Upper lobe of right lung (tissue), 1 donor: ENCODE measurements around the gene CEMP1. TPM values are rescaled to one million over a fixed set of nuclear protein-coding genes. Genes with fewer than 3 reads are reported as not detected.
A peak's percentile ranks its signal among the peaks of the same experiment; 100 is the strongest.
"Not testable (repeated sequence)": the region's sequence is repeated elsewhere in the genome, so short reads cannot be mapped to it uniquely, and the experiment has no call there.

ENCODE experiments used
- ATAC-seq: fragments of 200-7000 bp; cut with Tn5 transposase; one replicate; pipeline ENCODE4 v1.9.1; 2020; ENCODE audit warnings: mild to moderate bottlenecking, moderate library complexity
- DNase-seq: peaks from one replicate; pipeline ENCODE4 v3.0.0-alpha.2; 2020
- H3K27ac ChIP-seq: fragments of 200-600 bp; one replicate; pipeline ENCODE4 v1.8.0; 2022
- H3K27me3 ChIP-seq: fragments of 200-600 bp; one replicate; pipeline ENCODE4 v1.8.0; 2022; ENCODE audit warnings: mild to moderate bottlenecking
- H3K36me3 ChIP-seq: fragments of 200-600 bp; one replicate; pipeline ENCODE4 v1.8.0; 2022
- H3K4me1 ChIP-seq: fragments of 200-600 bp; one replicate; pipeline ENCODE4 v1.8.0; 2022
- H3K4me3 ChIP-seq: fragments of 200-600 bp; one replicate; pipeline ENCODE4 v1.8.0; 2022; ENCODE audit warnings: mild to moderate bottlenecking
- H3K9me3 ChIP-seq: fragments of 200-600 bp; one replicate; pipeline ENCODE4 v1.8.0; 2022
- intact Hi-C: fragments of 100-400 bp; cut with DNase I; formaldehyde crosslinking; loops from one replicate; pipeline ENCODE4 v1.11.0; 2022
- total RNA-seq: library from RNA; stranded (reverse); fragmentation: NEBNext Ultra II Directional; extraction: Animal tissue kit (Norgen Biotek cat#: 25700); gene quantifications from one replicate; pipeline ENCODE4 v1.2.1, GENCODE V29; 2021
- TF ChIP-seq, protein P1 (sequence below): fragments of 200-600 bp; IDR thresholded peaks from one replicate; pipeline ENCODE4 v1.8.0; 2022; ENCODE audit warnings: antibody characterized with exemption
- donor health status: DM: no; HTN: yes; CAD: no; lungs with severe emphysema.

Gene CEMP1
- total RNA-seq, 1 donor from 2014 or later: 1.4 TPM

DNA sequence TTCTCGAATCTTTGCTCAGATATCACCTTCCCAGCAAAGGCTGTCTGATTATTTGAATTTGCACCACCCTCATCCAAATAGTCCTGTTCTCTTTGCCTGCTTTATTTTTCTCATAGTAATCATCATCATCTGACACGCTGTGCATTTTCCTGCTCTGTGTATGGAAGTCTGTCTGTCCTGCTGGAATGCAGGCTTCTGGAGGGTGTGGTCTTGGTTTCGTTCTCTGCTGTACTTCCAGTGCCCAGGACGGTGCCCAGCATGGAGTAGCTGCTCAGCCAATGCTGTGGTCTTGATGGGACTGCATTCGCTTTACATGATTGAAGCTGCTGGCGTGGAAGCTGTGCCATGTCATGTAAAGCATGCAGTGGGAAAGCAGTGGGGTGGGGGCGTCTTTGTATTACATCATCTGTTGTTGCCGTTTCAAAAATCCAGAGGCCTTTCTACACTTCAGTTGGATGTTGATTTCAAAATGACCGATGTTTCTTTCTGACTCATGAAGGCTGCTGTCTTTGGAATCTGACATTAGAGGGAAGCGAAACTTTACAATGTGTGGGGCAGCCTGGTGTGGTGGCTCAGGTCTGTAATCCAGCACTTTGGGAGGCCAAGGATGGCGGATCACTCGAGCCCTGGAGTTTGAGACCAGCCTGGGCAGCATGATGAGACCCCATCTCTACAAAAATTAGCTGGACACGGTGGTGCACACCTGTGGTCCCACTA lies 23.7 kb upstream of the CEMP1 start:
- H3K9me3 ChIP-seq, H3K27me3 ChIP-seq, intact Hi-C loops, H3K4me1 ChIP-seq, DNase-seq, H3K4me3 ChIP-seq, H3K27ac ChIP-seq, H3K36me3 ChIP-seq: not testable (repeated sequence)
- peak; percentile 46 for ATAC-seq

GRCh38 chr16:2551420-2551889 lies 20.2 kb upstream of the CEMP1 start:
- ATAC-seq: peak; percentile 51
- Histone ChIP-seq H3K4me3 (peak overlapping the region; percentile 2), H3K27ac (peak overlapping the region; percentile 49)
- intact Hi-C loops, H3K9me3 ChIP-seq, H3K4me1 ChIP-seq, H3K27me3 ChIP-seq, H3K36me3 ChIP-seq: not testable (repeated sequence)
- DNase-seq: peak; percentile 65
- TF ChIP-seq, protein P1, sequence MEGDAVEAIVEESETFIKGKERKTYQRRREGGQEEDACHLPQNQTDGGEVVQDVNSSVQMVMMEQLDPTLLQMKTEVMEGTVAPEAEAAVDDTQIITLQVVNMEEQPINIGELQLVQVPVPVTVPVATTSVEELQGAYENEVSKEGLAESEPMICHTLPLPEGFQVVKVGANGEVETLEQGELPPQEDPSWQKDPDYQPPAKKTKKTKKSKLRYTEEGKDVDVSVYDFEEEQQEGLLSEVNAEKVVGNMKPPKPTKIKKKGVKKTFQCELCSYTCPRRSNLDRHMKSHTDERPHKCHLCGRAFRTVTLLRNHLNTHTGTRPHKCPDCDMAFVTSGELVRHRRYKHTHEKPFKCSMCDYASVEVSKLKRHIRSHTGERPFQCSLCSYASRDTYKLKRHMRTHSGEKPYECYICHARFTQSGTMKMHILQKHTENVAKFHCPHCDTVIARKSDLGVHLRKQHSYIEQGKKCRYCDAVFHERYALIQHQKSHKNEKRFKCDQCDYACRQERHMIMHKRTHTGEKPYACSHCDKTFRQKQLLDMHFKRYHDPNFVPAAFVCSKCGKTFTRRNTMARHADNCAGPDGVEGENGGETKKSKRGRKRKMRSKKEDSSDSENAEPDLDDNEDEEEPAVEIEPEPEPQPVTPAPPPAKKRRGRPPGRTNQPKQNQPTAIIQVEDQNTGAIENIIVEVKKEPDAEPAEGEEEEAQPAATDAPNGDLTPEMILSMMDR: peak; percentile 12

- ATAC-seq: peak; percentile 68
- H3K27ac ChIP-seq, H3K4me1 ChIP-seq, H3K4me3 ChIP-seq, H3K9me3 ChIP-seq, H3K36me3 ChIP-seq, DNase-seq, intact Hi-C loops, H3K27me3 ChIP-seq: not testable (repeated sequence)
Observed at GRCh38 chr16:2550283-2550878, 19.2 kb upstream of the CEMP1 start.

GRCh38 chr16:2543771-2544170 lies 12.6 kb upstream of the CEMP1 start:
- peaks cover 24% of the 10 kb centered on the region for H3K4me1 ChIP-seq
- H3K9me3 ChIP-seq, H3K27ac ChIP-seq, DNase-seq, intact Hi-C loops, ATAC-seq, H3K27me3 ChIP-seq, H3K4me3 ChIP-seq, H3K36me3 ChIP-seq: not testable (repeated sequence)

- peaks cover 34% of the 10 kb centered on the region for H3K4me1 ChIP-seq
- H3K27me3 ChIP-seq, ATAC-seq, H3K9me3 ChIP-seq, H3K4me3 ChIP-seq, H3K27ac ChIP-seq, intact Hi-C loops, H3K36me3 ChIP-seq: not testable (repeated sequence)
- DNase-seq: peak; percentile 53
Observed at GRCh38 chr16:2541409-2541808, 10.2 kb upstream of the CEMP1 start.

DNA sequence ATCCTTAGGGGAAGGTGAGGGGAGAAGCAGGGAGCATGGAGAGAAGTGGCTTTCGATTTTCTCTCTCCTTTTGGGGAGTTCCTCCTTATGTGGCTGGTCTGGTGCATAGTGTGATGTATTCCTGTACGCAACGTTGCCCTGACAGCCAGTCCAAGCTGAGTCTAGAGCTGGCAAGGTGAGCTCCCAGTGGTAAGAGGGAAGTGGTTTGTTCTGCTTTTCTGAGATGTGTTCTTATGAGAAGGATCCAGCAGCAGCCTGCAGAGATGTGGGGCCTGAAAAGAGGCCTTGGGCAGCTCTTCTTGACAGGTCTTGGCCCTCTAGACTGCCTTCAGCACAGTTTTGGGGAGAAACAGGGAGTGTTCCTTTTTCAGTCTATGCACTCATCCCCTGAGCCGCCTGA lies 9.7 kb upstream of the CEMP1 start:
- H3K9me3 ChIP-seq, H3K27me3 ChIP-seq, H3K36me3 ChIP-seq, DNase-seq, intact Hi-C loops, ATAC-seq, H3K27ac ChIP-seq, H3K4me3 ChIP-seq: not testable (repeated sequence)
- H3K4me1 ChIP-seq: peaks cover 39% of the 10 kb centered on the region

DNA sequence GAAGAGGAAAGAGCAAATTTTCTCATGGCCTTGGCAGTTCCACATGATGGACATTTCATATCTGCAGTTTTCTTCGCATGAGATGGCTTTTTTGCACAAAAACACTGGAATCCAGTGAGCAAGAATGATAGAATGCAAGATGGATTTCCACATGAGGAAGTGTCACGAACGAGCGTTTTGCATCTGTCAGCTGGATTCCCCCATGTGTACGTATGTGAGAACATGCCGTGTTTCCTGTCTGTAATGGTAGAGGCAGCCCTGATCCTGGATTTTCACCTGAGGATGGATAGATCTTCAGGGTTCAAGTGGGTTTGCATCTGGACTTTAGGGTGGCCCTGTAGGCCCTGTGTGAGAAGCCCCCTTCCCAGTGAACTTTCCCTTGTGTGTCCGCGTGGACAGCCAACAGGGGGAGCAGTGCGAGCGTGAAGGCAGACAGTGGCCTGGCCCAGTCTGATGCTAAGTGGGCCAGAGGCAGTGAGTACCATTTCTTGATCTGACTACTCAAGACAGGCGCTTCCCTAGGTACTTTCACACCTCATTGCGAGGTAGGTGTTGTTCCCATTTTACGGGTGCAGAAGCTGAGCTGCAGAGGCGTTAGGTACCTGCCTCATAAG lies 8.7 kb upstream of the CEMP1 start:
- H3K36me3 ChIP-seq, H3K27ac ChIP-seq, H3K9me3 ChIP-seq, H3K27me3 ChIP-seq, intact Hi-C loops, H3K4me3 ChIP-seq, ATAC-seq: not testable (repeated sequence)
- H3K4me1 ChIP-seq: peaks cover 39% of the 10 kb centered on the region
- DNase-seq: peak; percentile 71
- TF ChIP-seq, protein P1: peak; percentile 45

DNA sequence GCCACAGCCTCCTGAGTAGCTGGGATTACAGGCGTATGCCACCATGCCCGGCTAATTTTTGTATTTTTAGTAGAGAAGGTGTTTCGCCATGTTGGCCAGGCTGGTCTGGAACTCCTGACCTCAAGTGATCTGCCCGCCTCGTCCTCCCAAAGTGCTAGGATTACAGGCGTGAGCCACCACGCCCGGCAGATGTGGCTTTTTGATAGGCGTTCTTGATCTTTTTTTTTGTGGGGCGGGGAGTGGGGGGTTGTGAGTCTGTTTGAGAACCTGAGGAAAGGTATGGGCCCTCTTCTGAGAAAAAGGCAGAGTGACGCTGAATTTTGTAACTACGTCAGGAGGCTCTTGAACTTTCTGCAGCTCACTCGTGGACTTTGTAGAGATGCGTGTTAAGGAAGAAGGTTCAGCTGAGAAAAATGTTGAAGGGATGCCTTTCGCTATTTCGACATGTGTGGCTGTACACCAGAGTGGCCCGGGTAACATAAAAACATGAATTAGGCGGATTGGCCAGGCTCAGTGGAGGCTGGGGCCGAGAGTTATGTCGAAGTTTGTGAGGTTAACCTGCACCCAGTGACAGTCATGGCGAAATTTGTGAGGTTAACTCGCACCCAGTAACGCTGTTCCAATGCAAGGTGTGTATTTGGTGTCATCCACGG lies 8.1 kb upstream of the CEMP1 start:
- H3K27me3 ChIP-seq, ATAC-seq, H3K9me3 ChIP-seq, H3K27ac ChIP-seq, DNase-seq, H3K36me3 ChIP-seq, intact Hi-C loops: not testable (repeated sequence)
- Histone ChIP-seq H3K4me3 (peak overlapping the region; percentile 53), H3K4me1 (peaks cover 39% of the 10 kb centered on the region)
